Neural cell (in vitro differentiated cells): Measurements from ENCODE around the gene TMPRSS12.

Experiments
- EZH2 ChIP-seq: fragments of 200-600, 300-800 bp; shearing (Covaris generic), sonication (generic); IDR thresholded peaks from 2 replicates; pipeline ENCODE4 v1.6.1; 2014; ENCODE audit warnings: antibody characterized with exemption, low read length, borderline replicate concordance, mild to moderate bottlenecking; ENCODE audit not compliant: insufficient read depth, poor library complexity, severe bottlenecking
- POLR2AphosphoS5 ChIP-seq: IDR thresholded peaks from 2 replicates; pipeline ENCODE4 v1.6.1; 2012
- TF ChIP-seq, protein P1 (sequence below): fragments of 450-650 bp; IDR thresholded peaks from 2 replicates; pipeline ENCODE4 v1.5.1; 2014; ENCODE audit warnings: antibody characterized with exemption, mild to moderate bottlenecking, moderate library complexity; ENCODE audit not compliant: poor library complexity, severe bottlenecking

DNA sequence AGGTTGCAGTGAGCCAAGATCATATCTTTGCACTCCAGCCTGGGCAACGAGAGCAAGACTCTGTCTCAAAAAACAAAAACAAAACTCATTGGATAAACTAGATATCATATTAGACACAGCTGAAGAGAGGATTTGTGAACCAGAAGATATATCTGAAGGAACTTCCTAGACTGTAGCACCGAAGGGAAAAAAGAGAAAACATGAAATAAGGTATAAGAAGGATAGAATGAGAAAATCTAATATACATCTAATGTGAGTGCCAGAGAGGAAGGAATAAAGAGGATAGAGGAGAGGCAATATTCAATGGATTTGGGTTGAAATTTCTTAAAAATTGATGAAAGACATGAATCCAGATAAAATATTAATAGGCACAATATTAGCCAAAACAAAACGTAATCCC, 22.5 kb downstream of the TMPRSS12 start:
- TF ChIP-seq, protein P1, sequence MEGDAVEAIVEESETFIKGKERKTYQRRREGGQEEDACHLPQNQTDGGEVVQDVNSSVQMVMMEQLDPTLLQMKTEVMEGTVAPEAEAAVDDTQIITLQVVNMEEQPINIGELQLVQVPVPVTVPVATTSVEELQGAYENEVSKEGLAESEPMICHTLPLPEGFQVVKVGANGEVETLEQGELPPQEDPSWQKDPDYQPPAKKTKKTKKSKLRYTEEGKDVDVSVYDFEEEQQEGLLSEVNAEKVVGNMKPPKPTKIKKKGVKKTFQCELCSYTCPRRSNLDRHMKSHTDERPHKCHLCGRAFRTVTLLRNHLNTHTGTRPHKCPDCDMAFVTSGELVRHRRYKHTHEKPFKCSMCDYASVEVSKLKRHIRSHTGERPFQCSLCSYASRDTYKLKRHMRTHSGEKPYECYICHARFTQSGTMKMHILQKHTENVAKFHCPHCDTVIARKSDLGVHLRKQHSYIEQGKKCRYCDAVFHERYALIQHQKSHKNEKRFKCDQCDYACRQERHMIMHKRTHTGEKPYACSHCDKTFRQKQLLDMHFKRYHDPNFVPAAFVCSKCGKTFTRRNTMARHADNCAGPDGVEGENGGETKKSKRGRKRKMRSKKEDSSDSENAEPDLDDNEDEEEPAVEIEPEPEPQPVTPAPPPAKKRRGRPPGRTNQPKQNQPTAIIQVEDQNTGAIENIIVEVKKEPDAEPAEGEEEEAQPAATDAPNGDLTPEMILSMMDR, result no peak
- no peak for TF ChIP-seq POLR2AphosphoS5
- no peak for TF ChIP-seq EZH2
